ENCODE data around the gene CLN5. TPM values are rescaled to one million over a fixed set of nuclear protein-coding genes. Genes with fewer than 3 reads are reported as not detected.

The CLN5 gene
- total and polyA plus RNA-seq, 12 donors, result 10.5 to 22.3 (median 15.2) TPM

DNA sequence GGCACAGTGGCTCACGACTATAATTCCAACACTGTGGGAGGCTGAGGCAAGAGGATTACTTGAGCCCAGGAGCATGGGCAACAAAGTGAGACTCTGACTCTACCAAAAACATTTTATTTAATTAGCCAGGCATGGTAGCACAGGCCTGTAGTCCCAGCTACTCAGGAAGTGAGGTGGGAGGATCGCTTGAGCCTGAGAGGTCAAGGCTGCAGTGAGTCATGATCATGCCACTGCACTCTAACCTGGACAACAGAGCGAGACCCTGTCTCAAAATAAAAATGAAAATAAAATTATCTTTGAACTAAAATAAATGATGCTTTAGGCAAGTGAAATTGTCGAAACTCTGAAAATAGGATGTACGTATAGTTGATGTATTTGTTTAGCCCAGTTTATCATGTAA, 8.2 kb upstream of the CLN5 start:
- no peaks in the 10 kb centered on the region for H3K9me3 ChIP-seq
- no peaks in the 10 kb centered on the region for H3K36me3 ChIP-seq
- H3K4me3 ChIP-seq, result no peak overlapping the region
- DNase-seq (no peak), ATAC-seq (no peak)
- H3K27me3 ChIP-seq, result peaks cover 0 to 31% (median 19%) of the 10 kb centered on the region in 7 donors
- no peak overlapping the region for H3K27ac ChIP-seq
- intact Hi-C loops (cut with DNase I), result loop anchor here in 6 of 10 donors (5.0 to 10.0 kb wide), 4 partner anchors 159 to 1111 kb away; no protein-coding TSS in a partner anchor
- WGBS, 2 donors, result 69 to 75% methylated on average over 5 of the region's 5 CpGs
- H3K4me1 ChIP-seq, result peaks cover 0 to 11% (median 6%) of the 10 kb centered on the region in 9 donors
- TF ChIP-seq, protein P1, sequence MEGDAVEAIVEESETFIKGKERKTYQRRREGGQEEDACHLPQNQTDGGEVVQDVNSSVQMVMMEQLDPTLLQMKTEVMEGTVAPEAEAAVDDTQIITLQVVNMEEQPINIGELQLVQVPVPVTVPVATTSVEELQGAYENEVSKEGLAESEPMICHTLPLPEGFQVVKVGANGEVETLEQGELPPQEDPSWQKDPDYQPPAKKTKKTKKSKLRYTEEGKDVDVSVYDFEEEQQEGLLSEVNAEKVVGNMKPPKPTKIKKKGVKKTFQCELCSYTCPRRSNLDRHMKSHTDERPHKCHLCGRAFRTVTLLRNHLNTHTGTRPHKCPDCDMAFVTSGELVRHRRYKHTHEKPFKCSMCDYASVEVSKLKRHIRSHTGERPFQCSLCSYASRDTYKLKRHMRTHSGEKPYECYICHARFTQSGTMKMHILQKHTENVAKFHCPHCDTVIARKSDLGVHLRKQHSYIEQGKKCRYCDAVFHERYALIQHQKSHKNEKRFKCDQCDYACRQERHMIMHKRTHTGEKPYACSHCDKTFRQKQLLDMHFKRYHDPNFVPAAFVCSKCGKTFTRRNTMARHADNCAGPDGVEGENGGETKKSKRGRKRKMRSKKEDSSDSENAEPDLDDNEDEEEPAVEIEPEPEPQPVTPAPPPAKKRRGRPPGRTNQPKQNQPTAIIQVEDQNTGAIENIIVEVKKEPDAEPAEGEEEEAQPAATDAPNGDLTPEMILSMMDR (IDR thresholded peaks at IDR 0.05), result no peak

DNA sequence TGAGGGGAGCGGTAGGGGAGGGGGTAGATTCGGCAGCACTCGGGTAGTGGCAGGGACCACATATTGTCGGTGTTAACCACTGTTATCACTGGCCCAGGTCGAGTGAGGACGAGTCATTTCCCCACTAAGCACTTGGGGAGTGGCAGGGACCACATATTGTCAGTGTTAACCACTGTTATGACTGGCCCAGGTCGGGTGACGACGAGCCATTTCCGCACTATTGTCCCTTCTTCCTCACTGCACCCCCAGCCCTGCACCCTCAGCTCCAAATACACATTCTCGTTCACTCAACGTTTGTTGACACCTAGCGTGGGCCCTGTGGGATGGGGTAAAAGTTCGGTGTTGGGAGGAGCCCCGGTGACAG, 467 bp upstream of the CLN5 start:
- DNase-seq (peak in 1 of 2 donors; percentile 30), ATAC-seq (peak; percentile 18 to 53 (median 38))
- Histone ChIP-seq H3K36me3 (peaks cover 0 to 14% (median 0%) of the 10 kb centered on the region in 9 donors), H3K4me1 (peaks cover 0 to 26% (median 21%) of the 10 kb centered on the region in 9 donors), H3K27ac (peak overlapping the region; percentile 79 to 96 (median 91)), H3K9me3 (no peaks in the 10 kb centered on the region), H3K4me3 (peak overlapping the region; percentile 70 to 90 (median 80)), H3K27me3 (no peaks in the 10 kb centered on the region)
- intact Hi-C loops (cut with DNase I), result loop anchor here in 1 of 10 donors (5.0 kb wide), 1 partner anchor 36 kb away; the partner anchor contains the start of gene FBXL3
- TF ChIP-seq, protein P1 (IDR thresholded peaks at IDR 0.05), result no peak
- WGBS, 2 donors, result 30% methylated on average over 15 of the region's 15 CpGs

DNA sequence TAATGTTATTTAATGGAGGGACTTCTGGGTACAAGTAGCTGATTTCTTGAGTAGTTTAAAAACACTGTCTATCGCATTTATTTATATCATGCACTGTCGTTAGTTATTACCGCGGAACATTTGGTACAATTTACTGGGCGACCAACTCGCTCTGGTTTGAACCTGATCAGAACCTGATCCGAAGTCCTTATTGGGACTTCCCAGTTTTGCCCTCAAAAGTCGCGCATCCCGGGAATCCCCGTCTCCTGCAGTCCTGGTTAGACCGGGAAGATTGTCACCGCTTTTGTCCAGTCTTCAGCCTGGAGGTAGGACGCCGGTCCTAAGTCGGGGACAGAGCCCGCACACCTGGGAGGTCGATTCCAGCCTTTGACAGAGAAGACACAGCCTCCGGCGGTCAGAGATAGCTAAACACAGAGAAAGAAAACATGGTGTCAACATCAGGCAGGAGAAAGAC, 694 bp downstream of the CLN5 start:
- 2% methylated on average over 20 of the region's 20 CpGs for WGBS, 2 donors
- ATAC-seq (peak in 6 of 8 donors; percentile 0 to 21 (median 10)), DNase-seq (peak in 1 of 2 donors; percentile 16)
- Histone ChIP-seq H3K27ac (peak overlapping the region; percentile 79 to 96 (median 91)), H3K4me3 (peak overlapping the region; percentile 70 to 90 (median 80)), H3K4me1 (peaks cover 0 to 26% (median 21%) of the 10 kb centered on the region in 9 donors), H3K36me3 (peaks cover 0 to 26% (median 0%) of the 10 kb centered on the region in 9 donors), H3K9me3 (no peaks in the 10 kb centered on the region), H3K27me3 (no peaks in the 10 kb centered on the region)
- TF ChIP-seq, protein P1 (IDR thresholded peaks at IDR 0.05), result no peak
- intact Hi-C loops (cut with DNase I), result loop anchor here in 1 of 10 donors (5.0 kb wide), 1 partner anchor 35 kb away; the partner anchor contains the start of gene FBXL3

DNA sequence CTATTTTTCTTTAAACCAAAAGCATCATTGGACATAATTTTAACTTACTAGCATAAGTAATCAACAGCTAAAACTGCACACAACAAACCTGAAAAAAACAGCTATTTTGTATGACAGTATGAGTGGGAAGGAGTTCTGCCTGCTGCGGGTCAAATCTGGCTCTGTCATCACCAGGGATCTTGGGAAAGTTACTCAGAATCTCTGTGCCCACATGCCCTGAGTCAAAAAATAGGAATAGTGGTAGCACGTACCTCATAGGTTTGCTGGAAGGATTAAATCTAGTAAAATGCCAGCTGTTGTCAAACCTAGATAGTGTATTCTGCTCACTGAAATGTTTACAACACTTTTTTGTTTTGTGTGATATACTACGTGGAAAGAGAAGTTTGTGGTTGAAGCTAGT, 1.1 kb downstream of the CLN5 start:
- Histone ChIP-seq H3K4me3 (peak overlapping the region; percentile 70 to 90 (median 80)), H3K9me3 (no peaks in the 10 kb centered on the region), H3K4me1 (peaks cover 0 to 26% (median 21%) of the 10 kb centered on the region in 9 donors), H3K36me3 (peaks cover 0 to 31% (median 2%) of the 10 kb centered on the region in 9 donors), H3K27me3 (no peaks in the 10 kb centered on the region), H3K27ac (peak overlapping the region in 9 of 10 donors; percentile 85 to 96 (median 92))
- ATAC-seq, result no peak
- DNase-seq, result no peak
- intact Hi-C loops (cut with DNase I), result loop anchor here in 1 of 10 donors (5.0 kb wide), 1 partner anchor 34 kb away; the partner anchor contains the start of gene FBXL3
- 46 to 51% methylated on average over 3 of the region's 3 CpGs for WGBS, 2 donors
- TF ChIP-seq, protein P1 (IDR thresholded peaks at IDR 0.05), result no peak

Measured in heart right ventricle (tissue), 16 donors.